Globus pallidus (tissue), 1 donor: ENCODE measurements around the gene SRGAP2C.
"Not testable (repeated sequence)": the region's sequence is repeated elsewhere in the genome, so short reads cannot be mapped to it uniquely, and the experiment has no call there.

Experiments
- DNase-seq: peaks from one replicate; pipeline ENCODE4 v3.0.0-alpha.2; 2015; ENCODE audit warnings: low spot score

Gene SRGAP2C

DNA sequence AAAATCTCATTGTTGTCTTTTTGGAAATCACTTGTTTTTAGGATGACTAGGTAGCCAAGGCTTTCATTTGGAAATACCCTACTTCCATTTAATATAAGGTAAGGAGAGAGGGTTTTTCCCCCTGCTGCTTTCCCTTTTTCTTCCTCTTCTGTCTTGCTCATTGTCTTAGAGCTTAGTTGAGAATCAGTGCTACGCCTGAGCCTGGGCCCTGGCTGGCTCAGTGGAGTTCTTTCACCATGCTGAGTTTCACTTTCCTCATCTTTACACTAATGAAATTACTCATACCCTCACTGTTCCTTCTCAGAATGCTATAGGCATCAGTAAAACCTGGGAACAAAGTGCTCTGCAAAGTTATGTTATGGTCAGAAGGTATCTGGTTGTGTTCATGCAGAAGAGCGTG is 154.8 kb downstream of the SRGAP2C start:
- not testable (repeated sequence) for DNase-seq

DNA sequence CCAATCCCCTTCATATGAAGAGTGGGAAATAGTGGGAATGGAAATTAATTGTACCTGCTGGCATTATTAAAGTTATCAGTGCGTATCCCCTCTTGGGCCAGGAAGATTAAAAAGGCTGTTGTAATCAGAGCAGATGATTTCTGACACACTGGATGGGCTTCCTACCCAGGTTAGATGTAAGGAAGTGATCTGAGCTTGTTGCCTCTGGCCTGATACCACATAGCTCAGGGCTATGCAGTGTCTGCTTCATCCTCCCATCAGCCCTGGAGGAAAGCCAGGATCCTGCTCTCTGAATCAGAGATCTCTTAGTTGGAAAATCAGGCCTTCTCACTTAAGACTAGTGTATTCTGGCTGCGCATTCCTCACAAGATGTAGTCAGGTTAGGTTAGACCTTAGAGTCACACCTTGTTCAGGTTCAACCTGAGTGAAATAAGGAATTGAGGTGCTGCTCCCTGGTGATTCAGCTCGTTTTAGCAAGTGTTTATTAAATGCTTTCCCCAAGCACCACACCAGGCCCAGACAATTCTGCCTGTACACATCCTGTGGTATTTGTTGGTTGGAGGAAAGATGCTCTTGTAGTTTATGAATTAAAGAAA is 158.6 kb downstream of the SRGAP2C start:
- not testable (repeated sequence) for DNase-seq

DNA sequence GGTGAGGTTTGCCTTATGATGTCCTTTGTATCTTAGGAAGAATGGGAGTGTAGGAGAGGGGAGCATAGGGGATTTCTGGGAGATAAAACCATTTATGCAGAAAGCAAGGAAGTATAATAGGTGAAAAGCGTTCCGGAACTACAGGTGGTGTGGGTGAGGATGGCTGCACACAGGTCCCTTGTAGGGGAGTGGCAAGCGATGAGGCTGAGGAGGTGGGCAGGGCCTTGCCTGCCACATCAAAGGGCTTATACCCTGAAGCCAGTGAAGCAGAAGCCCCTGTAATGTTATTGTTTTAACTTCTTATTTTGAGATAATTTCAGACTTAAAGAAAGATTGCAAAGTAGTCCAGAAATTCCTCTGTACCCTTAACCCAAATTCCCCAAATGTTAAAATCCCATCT is 159.6 kb downstream of the SRGAP2C start:
- DNase-seq, result not testable (repeated sequence)

DNA sequence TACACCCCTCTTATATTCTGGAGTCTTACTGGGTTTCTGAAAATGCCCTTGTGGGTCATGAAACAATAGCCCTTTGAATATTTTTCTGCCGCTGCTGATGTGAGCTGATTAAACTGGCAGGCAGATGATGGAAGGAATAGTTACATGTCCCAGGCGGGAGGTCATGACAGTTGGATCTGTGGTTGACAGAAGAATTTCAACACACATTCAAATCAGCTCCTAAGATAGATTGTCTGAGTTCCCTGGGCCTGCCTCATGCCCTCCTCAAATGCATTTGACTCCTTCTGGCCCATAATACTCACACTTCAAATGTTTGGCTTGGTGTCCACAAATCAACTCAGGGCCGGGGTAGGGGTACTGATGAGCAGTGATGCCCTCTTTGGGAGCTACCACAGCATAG is 161.9 kb downstream of the SRGAP2C start:
- DNase-seq, result peak; percentile 46

DNA sequence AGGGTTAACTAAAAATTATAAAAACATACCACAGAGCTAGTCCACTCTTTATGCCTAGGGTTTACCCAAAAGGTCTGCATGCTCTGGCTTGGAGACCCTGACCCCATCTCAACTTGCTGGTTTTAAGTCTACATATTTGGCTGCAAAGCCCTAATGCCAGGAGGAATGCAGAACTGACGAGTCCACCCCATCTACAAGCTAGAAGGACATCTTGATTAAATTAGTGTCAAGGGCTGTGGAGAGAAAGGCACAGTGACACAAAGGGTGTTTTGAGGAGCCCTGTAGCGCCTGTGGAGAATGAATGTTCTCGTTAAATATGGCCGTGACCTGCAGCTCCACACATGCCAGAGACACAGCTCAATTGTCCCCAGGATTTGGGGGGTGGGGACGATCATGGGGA is 162.7 kb downstream of the SRGAP2C start:
- DNase-seq, result peak; percentile 20

DNA sequence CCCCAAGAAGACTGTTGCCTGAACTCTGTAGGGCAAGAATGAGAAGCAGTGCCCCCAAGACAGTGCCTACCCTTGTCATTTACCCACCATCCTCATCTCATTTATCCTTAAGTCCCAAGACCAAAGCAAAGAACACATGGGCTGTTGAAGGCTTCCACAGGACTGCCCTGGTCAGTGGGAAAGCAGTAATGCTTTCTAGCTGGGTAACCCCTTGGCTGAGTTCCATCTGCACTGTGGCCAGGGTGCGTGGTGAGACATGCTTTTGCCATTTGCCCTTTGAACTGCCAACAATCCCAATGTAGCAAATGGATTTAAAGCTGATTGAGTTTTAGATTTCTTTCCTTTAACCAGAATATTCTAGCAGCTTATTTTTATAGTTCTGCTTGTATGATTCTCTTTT is 163.3 kb downstream of the SRGAP2C start:
- DNase-seq, result not testable (repeated sequence)

DNA sequence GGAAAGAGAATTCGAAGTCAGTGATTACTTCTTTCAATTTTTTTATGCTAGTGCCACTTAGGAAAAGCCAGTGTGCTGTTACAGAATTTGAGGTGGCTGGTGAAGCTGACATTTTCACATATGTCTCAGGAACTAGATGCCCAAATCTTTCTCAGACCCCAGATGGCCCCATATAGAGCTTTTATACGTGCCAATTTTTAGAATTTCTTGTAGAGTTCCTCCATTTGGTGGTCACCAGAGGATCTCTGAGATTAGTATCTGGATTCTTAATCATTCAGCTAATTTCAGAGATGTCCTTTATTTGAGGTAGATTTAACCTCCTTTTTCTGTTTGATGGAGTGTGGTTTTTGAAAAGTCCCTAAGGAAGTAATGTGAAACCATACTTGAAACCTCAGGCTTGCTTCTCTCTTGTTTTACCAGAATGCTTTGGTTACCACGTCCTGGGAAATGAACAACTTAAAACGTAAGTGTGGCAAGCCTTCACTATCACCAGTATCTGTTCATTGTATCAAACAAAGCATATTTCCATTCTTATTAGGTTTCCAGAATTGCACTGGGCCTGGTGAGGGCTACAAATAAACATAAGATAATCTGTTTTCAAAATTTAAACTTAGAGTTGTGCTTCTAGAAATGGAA is 164.7 kb downstream of the SRGAP2C start:
- DNase-seq, result not testable (repeated sequence)

DNA sequence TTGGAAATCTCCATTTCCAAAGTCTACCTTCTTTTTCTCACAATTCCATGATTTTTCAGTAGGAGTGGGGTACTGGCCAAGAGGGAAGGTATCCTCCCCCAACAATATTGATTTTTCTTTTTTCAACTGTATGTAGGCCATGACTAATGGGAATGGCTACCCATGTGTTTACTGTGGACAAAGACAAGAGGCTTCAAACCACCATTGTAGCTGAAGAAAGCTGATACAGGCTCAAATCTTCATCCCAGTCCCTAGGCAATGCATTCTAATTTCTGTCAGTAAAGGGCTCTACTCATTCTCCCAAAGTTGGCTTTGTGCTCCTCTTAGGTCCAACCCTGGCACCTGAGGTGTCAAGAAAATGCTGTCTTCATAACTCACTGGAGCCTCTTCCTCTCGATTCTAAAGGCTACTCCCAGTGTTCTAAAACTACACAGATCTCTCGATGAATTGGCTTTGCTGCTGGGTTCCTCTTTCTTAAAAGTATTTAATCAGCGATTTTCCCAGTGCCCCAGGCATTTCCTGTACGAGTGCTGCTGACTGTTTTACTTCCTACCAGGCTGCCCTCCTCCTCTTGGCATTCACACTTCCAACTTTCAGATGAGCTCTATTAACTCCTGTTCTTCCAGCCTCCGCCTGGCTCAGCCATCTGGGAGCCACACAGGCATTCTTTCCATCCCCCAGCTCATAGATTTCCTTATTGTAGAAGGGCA is 171.1 kb downstream of the SRGAP2C start:
- DNase-seq, result not testable (repeated sequence)

DNA sequence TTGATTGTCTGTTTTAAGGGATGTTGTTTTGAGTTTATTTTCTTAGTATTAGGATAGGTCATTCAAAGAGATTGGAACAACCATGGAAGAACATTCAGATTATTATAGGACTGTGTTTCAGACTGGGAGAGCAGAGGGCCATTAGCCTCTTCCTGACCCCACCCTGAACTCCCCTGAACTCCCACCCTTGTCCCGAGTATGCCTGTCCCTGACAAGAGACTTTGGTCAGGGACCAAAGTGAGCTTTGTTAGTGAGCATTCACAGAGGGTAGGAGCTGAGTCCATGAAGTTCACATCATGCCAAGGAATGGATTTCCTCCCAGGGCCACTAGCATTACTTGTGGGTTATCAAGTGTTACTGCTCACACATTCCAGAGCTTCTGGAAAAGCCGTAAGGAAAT is 172.0 kb downstream of the SRGAP2C start:
- not testable (repeated sequence) for DNase-seq

DNA sequence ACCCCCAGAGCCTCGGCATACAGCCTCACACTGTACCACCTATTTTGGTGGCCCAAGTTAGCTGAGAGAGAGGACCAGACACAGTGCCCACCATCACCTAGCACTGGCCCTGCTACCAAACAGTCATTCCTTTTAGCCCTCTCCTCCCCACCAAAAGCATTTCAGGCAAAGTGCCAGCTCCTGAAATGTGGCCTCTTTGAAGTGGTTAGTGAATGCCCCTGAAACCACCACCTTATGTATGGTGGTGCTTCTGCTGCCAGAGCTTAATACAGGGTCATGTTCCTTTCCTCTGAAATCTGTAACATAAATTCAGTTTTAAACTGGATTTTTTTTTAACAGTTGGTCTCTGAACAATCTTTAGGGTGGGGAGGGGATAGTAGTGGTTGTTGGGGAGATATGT is 175.8 kb downstream of the SRGAP2C start:
- not testable (repeated sequence) for DNase-seq

DNA sequence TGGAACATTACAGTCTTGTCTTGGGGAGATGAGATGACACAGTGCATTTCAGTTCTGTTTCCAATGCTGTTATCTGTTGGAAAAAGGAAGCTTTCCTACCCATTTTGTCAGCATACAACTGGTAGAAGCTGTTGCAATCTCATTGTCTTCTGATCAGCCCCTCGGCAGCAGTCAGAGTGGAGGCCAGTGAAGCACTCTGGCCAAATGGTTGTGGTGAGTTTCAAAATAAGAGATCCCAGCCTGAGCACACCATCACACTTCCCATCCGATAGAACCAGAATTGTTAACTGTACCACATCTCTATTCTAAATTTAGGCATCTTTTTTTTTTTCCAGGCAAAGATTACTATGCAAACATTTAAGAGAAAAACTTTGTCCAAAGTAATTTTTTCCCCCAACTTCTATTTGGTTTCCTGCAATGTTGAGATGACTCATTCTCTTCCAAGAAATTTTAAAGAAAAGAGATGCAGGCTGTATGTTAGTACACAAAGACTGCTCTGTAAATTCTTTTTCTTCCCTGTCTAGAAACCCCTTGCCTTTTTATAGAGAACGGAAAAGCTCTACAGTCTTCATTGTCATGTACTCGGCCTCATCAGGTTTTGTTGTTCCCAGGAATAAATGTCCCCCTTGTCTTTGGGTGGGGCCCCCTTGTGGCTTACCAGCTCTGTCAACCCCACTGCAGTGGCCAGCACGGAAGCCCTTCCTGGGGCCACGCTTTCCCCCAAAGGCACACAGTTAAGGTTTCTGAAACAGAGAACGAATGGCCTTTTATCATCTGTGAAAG is 176.9 kb downstream of the SRGAP2C start:
- not testable (repeated sequence) for DNase-seq

DNA sequence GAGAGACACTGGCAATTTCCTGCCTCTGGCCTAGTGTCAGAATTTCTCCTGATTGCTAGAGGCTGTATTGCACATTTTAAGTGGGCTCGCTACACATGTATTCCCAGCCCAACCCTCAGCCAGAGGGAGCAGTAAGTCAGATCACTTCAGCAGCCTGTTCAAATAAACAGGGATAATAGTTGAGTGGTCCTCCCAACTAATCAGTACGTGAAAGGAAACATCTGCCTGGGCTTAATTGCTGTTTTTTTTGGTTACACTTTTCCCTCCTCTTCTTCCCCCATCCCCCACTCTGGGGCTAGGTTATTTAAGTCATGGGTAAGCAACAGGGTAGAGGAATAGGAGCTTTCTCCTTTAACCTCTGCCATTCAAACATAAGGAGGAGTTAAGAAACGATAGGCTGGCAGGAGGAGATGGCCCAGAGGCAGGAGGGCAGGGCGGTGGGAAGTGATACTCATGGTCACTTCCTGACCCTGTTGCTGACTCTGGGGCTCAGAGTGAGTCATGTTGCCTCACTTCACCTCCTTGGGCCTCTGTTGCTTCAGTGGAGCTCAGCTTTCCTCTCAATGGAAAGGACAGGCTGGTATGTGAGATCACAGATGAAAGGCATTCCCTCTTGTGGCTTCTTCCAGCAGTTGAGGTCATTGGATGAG is 177.6 kb downstream of the SRGAP2C start:
- DNase-seq, result not testable (repeated sequence)

DNA sequence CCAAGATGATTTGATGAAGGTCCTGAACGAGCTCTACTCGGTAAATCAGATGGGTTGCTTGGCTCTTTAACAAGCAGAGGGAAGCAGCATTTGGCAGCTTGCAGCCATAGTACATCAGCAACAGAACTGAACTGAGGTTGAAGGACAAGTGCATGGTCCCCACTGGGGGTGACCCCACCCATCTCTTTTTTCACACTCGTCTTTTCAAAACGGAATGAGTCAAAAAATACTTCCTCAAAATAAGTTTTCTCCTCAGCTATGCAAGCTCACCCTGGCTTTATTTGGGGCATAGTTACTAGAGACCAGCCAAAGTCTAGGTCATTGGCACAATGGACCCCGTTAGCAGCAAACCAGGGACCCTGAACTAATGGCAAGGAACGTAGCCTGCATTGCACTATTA is 180.5 kb downstream of the SRGAP2C start:
- not testable (repeated sequence) for DNase-seq

DNA sequence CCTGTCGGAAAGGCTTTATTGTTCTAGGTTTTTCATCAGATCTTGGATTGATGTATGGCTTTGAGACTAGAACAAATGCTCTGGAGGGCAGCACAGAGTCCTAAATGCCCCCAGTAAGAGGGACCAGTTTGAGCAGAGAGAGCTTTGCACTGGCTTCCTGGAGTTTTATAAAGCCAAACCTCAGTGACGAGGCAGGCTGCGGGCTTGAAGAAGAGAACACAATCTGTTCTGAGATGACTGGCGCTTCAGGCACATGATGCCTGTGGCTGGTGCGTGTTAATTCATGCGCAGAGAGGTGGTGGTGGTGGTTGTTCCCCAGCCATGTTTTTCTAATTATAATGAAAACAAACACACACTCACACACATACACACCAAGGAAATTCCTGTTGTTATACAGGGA is 180.9 kb downstream of the SRGAP2C start:
- not testable (repeated sequence) for DNase-seq

DNA sequence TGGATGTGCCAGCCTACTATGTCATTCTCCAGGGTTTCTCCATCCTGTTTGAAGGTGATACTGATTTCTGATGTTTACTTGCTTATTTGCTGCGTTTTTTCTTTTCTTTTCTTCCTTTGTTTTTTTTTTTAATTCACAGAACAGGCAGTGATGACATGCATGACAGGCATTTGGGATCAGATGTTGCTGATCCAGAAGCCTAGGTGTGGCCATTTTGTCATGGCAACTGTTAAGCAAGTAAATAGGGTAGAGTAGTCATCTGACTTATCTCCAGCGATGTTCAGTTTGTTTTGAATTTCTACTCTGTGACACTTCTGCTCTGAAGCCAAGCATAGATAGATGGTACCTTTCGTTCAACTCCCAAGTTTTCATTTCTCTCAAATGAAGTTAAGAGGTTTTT is 181.4 kb downstream of the SRGAP2C start:
- DNase-seq, result not testable (repeated sequence)

DNA sequence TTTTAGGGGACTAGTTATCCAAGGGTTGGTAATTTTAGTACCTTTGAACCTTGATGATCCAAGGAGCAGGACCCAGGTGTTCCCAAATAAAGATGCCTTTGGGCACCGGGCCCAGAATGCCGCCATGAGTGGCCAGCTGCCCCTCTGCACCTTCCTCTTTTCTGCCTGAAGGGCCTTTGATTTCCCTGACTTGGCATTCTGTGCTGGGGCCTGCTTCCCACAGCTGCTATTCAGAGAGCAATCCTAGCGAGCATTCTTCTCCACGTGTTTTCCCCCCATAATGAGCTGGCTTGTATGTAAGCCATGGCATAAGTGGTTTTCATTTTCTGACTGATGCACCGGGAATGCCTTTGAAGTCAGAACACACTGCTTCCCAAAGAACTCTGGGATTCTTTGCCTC is 184.1 kb downstream of the SRGAP2C start:
- DNase-seq, result not testable (repeated sequence)

DNA sequence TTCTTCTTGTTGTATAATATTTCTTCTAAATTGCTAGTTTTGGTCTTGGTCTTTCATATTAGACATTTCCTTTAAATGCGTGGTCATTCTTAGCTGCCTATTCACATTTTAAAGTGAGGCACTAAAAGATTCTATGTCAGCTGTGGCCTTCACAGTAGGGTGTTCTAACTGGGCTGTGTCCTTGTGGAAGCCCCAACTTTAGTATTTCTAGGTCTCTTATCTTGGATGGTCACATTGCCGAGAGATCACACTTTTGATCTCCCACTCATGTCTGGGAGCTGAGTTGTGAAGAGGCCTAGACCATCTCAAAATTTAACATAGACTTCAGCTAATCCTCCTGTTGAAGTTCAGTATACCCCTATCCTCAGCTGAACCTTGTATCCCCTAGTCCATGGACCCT is 185.2 kb downstream of the SRGAP2C start:
- not testable (repeated sequence) for DNase-seq

DNA sequence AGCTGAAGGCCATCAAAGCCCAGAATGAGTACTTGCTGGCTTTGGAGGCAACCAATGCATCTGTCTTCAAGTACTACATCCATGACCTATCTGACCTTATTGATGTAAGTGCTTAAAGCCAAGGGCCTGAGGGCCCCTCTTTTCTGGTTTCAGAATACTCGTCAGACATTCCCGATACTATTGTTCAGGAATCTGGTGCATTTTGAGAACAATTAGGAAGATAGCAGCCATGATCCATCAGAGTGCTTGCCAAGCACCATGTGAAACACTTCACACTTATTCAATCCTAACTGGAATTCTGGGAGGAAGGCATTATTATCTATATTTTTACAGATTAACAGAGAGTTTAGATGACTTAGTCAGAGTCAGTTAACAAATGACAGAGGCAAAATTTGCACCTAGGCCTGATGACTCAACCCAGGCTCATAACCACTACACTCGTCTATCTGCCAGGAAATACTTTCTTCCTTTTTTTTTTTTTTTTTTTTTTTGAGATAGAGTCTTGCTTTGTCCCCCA is 190.1 kb downstream of the SRGAP2C start:
- DNase-seq, result not testable (repeated sequence)

DNA sequence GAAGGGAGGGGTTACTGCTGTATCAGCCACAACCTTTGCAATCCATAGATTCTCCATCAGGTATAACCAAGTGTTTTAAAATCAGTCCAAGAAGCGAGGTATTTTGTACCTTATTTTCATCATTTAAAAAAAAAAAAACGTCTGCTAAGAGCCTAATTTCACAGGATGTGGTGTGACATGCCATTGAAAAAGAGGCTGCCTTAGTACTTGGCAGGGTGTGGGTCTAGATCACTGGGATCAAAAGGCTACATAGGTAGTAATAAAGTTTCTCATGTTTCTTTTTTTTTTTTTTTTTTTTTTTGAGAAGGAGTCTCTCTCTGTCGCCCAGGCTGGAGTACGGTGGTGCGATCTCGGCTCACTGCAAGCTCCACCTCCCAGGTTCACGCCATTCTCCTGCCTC is 192.2 kb downstream of the SRGAP2C start:
- DNase-seq, result not testable (repeated sequence)

DNA sequence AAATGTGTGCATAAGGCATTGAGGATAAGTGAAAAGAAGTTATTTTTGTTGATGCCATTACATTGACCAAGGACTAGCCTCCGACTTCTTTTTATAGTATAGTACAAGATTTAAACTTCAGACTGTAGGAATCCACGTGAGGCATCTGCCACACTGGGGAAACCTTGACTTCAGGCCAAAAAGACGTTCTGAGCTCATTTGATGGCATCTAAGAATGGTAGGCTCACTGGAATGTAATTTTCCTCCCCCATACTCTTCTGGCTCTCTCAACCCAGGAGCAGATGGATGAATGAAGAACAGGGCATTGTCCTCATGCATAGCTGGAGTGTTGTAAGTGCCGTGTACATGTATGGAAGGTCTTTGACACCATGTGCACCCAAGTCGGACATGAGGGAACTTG is 194.0 kb downstream of the SRGAP2C start:
- not testable (repeated sequence) for DNase-seq

DNA sequence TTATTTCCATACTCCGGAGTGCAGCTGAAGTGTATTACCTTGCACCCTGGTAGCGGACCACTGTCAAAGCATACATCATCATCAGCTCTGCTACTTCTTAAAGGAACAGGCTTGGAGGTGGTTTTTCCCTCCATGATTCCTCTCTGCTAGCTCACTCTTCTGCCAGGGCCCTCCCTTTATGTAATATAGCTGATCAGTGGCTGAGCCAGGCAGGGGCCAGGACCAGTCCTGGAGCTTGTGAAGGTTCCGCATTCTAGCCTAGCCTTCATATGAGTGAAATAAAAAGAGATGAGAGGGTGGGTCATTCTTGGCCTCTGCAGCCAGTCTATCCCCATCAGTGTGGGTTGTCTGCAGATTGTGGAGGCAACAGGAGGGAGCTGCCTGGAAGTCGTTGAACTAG is 200.0 kb downstream of the SRGAP2C start:
- not testable (repeated sequence) for DNase-seq

DNA sequence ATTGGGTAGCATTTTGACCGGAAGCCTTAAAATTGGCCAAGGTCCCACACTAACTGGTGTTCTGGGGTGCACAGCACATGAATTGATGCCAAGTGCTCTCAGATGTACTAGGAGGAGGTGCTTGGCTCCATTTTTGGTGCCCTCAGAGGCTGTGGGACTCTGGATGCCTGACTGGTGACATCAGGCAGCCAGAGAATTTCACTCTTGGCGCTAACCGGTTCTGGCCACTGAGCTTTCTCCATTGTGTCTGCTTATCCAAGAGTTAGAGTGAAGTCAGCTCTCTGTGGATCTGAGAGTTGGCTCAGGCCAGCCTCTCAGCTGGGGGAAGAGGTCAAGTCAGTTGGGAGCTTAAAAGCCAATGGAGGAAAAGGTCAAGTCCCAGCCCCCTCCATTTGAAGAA is 200.4 kb downstream of the SRGAP2C start:
- not testable (repeated sequence) for DNase-seq
